Progenitor cell of endocrine pancreas (in vitro differentiated cells): Measurements from ENCODE around the gene SRP9. TPM values are rescaled to one million over a fixed set of nuclear protein-coding genes. Genes with fewer than 3 reads are reported as not detected.
"Not testable (repeated sequence)": the region's sequence is repeated elsewhere in the genome, so short reads cannot be mapped to it uniquely, and the experiment has no call there.

Experiments used
- DNase-seq: peaks from one replicate; pipeline ENCODE4 v3.0.0; 2021; ENCODE audit warnings: low spot score; ENCODE audit not compliant: unreplicated experiment
- H3K27ac Mint-ChIP-seq: 2 replicates; pipeline ENCODE4 v1.8.0; 2021; ENCODE audit warnings: mild to moderate bottlenecking, moderate library complexity, mixed read lengths
- H3K27me3 Mint-ChIP-seq: 2 replicates; pipeline ENCODE4 v1.8.0; 2021; ENCODE audit warnings: mixed read lengths
- H3K36me3 Mint-ChIP-seq: 2 replicates; pipeline ENCODE4 v1.8.0; 2022; ENCODE audit warnings: mixed read lengths; ENCODE audit not compliant: insufficient read depth
- H3K4me1 Mint-ChIP-seq: 2 replicates; pipeline ENCODE4 v1.8.0; 2021; ENCODE audit warnings: low read depth, mixed read lengths
- H3K4me3 Mint-ChIP-seq: 2 replicates; pipeline ENCODE4 v1.8.0; 2021; ENCODE audit warnings: low read depth, mild to moderate bottlenecking, moderate library complexity, mixed read lengths
- H3K9me3 Mint-ChIP-seq: 2 replicates; pipeline ENCODE4 v1.8.0; 2021; ENCODE audit warnings: low read depth, mixed read lengths
- total RNA-seq: library from RNA; stranded (reverse); gene quantifications from 2 replicates; pipeline ENCODE4 v1.2.1, GENCODE V29; 2021
- TF ChIP-seq, protein P1 (sequence below): fragments of 200-600 bp; sonication (generic); IDR thresholded peaks from one replicate; pipeline ENCODE4 v1.5.0; 2021; ENCODE audit warnings: antibody characterized with exemption, mild to moderate bottlenecking; ENCODE audit not compliant: unreplicated experiment

Gene SRP9
- total RNA-seq, 1 donor from 2014 or later, result 423 TPM

DNA sequence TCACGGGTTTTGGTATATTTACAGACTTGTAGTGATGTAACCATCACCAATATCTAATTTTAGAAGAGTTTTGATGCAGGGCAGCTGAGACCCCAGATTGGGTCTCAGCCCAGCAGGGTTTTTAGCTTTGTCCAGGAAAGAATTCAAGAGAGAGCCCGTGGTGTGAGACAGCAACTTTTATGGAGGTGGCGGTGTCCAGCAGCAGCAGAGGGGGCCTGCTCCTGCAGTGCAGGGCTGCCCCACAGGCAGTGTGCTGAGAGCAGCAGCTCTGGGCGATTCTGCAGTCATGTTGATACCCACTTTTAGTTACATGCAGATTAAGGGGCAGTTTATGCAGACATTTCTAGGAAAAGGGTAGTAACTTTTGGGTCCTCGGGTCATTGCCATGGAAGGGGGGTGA lies 30.5 kb downstream of the SRP9 start:
- Mint-ChIP-seq H3K36me3 (peaks cover 1% of the 10 kb centered on the region), H3K4me3 (no peak overlapping the region), H3K9me3 (no peaks in the 10 kb centered on the region), H3K27ac (no peak overlapping the region), H3K27me3 (peaks cover 9% of the 10 kb centered on the region), H3K4me1 (peaks cover 23% of the 10 kb centered on the region)
- TF ChIP-seq, protein P1, sequence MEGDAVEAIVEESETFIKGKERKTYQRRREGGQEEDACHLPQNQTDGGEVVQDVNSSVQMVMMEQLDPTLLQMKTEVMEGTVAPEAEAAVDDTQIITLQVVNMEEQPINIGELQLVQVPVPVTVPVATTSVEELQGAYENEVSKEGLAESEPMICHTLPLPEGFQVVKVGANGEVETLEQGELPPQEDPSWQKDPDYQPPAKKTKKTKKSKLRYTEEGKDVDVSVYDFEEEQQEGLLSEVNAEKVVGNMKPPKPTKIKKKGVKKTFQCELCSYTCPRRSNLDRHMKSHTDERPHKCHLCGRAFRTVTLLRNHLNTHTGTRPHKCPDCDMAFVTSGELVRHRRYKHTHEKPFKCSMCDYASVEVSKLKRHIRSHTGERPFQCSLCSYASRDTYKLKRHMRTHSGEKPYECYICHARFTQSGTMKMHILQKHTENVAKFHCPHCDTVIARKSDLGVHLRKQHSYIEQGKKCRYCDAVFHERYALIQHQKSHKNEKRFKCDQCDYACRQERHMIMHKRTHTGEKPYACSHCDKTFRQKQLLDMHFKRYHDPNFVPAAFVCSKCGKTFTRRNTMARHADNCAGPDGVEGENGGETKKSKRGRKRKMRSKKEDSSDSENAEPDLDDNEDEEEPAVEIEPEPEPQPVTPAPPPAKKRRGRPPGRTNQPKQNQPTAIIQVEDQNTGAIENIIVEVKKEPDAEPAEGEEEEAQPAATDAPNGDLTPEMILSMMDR, result no peak
- DNase-seq, result no peak

DNA sequence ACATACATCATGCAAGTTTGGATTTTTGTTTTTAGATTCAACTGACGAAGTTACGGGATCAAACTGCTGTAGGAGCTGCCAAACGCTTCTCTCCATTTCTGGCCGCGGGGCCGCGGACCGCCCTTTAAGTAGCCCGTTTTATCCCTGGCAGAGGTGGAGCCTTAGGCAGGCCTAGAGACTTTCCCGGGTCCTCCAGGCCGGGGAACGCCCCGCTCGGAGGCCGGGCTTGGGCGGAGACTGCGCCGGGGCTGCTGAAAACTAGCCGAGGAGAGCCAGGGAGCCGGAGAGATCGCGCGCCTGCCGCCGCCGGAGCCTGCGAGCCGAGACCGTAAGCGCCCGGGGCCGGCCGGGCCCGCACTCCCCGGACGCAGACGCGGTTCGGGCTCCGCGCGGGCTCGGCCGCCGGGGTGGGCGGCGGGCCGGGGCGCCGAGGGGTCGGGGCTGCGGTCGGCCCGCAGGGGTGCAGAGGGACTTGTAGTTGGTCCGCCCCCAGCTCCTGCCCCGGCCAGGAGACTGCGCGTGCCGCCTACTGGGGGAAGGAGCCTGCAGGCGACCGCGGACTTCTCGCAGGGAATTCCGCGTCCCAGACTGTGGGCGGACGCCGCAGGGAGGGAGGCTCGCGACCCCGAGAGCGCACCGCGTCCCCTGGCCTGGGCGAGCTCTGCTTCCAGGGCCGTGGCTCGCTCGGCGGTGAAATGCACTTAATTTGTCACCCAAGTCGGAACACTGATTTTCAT lies 32.4 kb downstream of the SRP9 start, which contains the start of gene EPHX1:
Gene EPHX1, plus strand, starts transcription at position 283 of the 737 bp plus-strand sequence. CDS start 18,606 bp downstream, outside the sequence.
- peak within 1 kb of the TSS; percentile 94 for H3K27ac Mint-ChIP-seq
- H3K4me1 Mint-ChIP-seq, result peaks cover 32% of the 10 kb centered on the region
- peak within 1 kb of the TSS; percentile 87 for H3K4me3 Mint-ChIP-seq
- TF ChIP-seq, protein P1, result peak; percentile 46
- peak; percentile 68 for DNase-seq
- H3K9me3 Mint-ChIP-seq, result no peaks in the 10 kb centered on the region
- peaks cover 9% of the 10 kb centered on the region for H3K27me3 Mint-ChIP-seq
- no peaks in the 10 kb centered on the region for H3K36me3 Mint-ChIP-seq

DNA sequence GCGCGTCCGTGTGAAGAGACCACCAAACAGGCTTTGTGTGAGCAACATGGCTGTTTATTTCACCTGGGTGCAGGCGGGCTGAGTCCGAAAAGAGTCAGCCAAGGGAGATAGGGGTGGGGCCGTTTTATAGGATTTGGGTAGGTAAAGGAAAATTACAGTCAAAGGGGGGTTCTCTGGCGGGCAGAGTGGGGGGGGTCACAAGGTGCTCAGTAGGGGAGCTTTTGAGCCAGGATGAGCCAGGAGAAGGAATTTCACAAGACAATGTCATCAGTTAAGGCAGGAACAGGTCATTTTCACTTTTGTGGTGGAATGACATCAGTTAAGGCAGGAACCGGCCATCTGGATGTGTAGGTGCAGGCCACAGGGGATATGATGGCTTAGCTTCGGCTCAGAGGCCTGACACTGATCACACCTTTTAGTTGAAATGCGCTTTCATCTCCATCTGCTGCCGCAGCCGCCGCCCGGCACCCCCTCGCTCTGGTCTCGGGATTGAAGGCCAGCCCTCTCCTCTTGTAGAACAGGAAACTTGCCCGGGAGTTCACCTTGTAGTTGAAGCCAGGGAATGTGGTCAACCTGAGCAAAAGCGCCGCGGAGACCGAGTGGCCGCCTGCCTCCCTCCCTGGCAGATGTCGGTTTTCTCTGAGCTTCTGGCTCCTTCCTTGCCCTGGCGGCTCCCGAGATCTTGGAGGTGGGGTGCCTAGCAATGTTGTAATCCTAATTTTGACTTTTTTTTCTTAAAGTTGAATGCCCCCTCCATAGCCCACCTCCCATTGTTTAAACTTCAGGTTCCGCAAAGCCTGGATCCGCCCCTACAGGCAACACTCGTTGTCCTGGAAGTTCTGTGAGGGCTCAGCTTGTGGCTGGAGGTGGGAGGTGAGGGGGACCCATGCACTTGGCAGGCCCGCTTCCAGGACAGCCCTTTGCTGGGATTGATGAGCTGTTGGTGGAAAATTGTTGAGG lies 33.2 kb downstream of the SRP9 start:
- H3K9me3 Mint-ChIP-seq, H3K27me3 Mint-ChIP-seq, DNase-seq, H3K36me3 Mint-ChIP-seq: not testable (repeated sequence)
- Mint-ChIP-seq H3K4me1 (peaks cover 33% of the 10 kb centered on the region), H3K27ac (peak overlapping the region; percentile 94), H3K4me3 (peak overlapping the region; percentile 87)

DNA sequence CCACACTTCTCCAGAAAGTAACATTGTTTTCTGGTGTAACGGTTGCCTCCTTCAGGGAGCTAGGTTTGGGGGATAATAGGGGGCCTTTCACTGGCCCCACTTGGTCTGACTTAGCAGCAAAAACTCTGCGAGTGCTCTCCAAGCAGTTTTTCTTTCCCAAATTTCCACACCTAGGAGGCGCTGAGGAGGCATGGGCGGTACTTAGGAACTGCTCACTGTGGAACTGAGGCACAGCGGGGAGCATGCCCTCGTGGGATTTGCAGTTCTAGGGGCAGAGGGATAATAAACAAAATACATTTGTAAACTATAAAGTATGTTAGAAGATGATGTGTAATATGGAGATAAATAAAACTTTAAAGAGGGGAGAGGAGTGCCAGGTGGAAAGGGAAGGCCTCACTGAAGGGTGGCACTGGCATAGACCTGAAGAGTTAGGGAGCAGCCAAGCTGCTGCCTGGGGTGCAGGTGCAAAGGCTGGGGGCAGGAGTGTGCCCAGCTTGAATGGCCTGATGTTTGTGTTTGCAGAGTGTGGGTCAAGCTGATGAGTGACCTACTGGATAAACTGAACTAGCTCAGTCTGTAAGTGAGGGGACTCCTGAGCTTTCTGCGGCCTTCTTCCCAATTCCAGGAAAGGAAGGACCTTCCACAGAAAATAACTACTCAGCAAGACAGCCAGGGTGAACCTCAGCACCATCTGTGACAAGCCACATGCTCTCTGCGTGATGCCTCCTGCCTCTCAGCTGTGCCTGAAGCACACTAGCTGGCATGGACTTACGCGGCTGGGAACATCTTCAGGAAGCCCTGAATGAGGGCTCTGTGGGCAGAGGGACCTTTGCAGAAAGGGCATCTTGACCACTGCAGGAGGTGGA lies 34.2 kb downstream of the SRP9 start:
- TF ChIP-seq, protein P1, result peak; percentile 52
- Mint-ChIP-seq H3K36me3 (no peaks in the 10 kb centered on the region), H3K27me3 (peaks cover 9% of the 10 kb centered on the region), H3K4me1 (peaks cover 30% of the 10 kb centered on the region), H3K4me3 (peak overlapping the region; percentile 87), H3K27ac (peak overlapping the region; percentile 5), H3K9me3 (no peaks in the 10 kb centered on the region)
- DNase-seq, result no peak

DNA sequence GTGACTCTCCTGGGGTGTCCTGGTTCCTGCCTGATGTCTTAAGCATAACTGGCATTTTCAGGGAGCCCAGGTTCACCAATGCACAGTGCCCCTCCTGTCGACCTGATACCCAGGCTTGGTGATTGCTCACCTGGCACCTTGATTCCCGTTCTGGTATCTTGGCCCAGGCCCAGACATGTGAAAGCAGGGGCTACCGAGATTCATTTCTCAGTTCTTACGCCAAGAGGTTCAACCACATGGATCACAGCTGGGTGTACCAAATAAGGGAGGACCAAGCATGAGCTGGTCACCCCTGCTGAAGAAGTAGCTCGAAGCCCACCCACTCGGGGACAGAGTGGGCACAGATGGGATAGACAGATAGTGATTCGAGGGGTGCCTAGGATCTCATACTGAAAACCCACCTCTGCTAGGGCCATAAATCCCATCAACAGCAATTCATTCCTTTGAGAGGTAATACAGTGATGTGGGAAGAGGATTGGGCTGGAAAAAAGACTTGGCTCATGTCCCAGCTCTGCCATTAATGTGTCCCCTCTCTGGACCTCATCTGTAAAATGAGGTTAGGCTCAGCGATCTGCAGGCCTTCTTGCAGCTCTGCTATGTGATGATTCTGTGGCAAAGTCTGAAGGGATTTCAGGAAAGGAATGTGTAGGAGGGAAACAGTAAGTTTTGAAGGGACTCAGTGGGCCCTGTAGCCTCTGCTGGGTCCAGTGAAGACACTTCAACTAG lies 35.0 kb downstream of the SRP9 start:
- Mint-ChIP-seq H3K9me3 (no peaks in the 10 kb centered on the region), H3K27me3 (peaks cover 9% of the 10 kb centered on the region), H3K4me3 (no peak overlapping the region), H3K27ac (peak overlapping the region; percentile 15), H3K4me1 (peaks cover 34% of the 10 kb centered on the region), H3K36me3 (no peaks in the 10 kb centered on the region)
- no peak for DNase-seq
- TF ChIP-seq, protein P1, result no peak
